GM18505 (cell line): ENCODE results near the gene GRM7.

Experiments
- ATAC-seq: cut with Tn5 transposase; IDR thresholded peaks from one replicate; pipeline ENCODE4 v1.9.1; 2021; ENCODE audit not compliant: unreplicated experiment
- POLR2A ChIP-seq: IDR thresholded peaks from 4 replicates; pipeline ENCODE4 v1.6.1; 2011; ENCODE audit warnings: borderline replicate concordance; ENCODE audit not compliant: insufficient read depth, insufficient read length; ENCODE audit errors: extremely low read depth

Gene GRM7

GRCh38 chr3:7025581-7026300 lies 164.8 kb downstream of the GRM7 start:
- no peak for TF ChIP-seq POLR2A
- no peak for ATAC-seq

- ATAC-seq = no peak
Measured at GRCh38 chr3:7029562-7029961, 168.6 kb downstream of the GRM7 start.

GRCh38 chr3:7038394-7038793 lies 177.5 kb downstream of the GRM7 start:
- no peak for TF ChIP-seq POLR2A
- ATAC-seq = no peak

More at GRCh38 chr3:7029562-7029961, 168.6 kb downstream of the GRM7 start:
- no peak for TF ChIP-seq POLR2A

GRCh38 chr3:7062714-7063113 lies 201.8 kb downstream of the GRM7 start:
- ATAC-seq = no peak
- TF ChIP-seq POLR2A = no peak

GRCh38 chr3:7070461-7070860 lies 209.5 kb downstream of the GRM7 start:
- no peak for TF ChIP-seq POLR2A
- no peak for ATAC-seq

- no peak for ATAC-seq
- no peak for TF ChIP-seq POLR2A
Measured at GRCh38 chr3:7074217-7074616, 213.3 kb downstream of the GRM7 start.

GRCh38 chr3:7075117-7075516 lies 214.2 kb downstream of the GRM7 start:
- no peak for ATAC-seq
- no peak for TF ChIP-seq POLR2A

GRCh38 chr3:7075901-7076300 lies 215.0 kb downstream of the GRM7 start:
- TF ChIP-seq POLR2A = no peak
- no peak for ATAC-seq

- TF ChIP-seq POLR2A = no peak
- no peak for ATAC-seq
Measured at GRCh38 chr3:7082244-7082643, 221.3 kb downstream of the GRM7 start.

GRCh38 chr3:7086417-7086816 lies 225.5 kb downstream of the GRM7 start:
- TF ChIP-seq POLR2A = no peak
- ATAC-seq = no peak

GRCh38 chr3:7095116-7095515 lies 234.2 kb downstream of the GRM7 start:
- TF ChIP-seq POLR2A = no peak
- ATAC-seq = no peak

- ATAC-seq = no peak
- no peak for TF ChIP-seq POLR2A
Measured at GRCh38 chr3:7100136-7100535, 239.2 kb downstream of the GRM7 start.

GRCh38 chr3:7106635-7107034 lies 245.7 kb downstream of the GRM7 start:
- no peak for ATAC-seq
- no peak for TF ChIP-seq POLR2A

GRCh38 chr3:7112523-7113056 lies 251.7 kb downstream of the GRM7 start:
- no peak for ATAC-seq
- no peak for TF ChIP-seq POLR2A
